Fibroblast of lung (primary cell): Measurements from ENCODE around the gene SFTPB.

ENCODE experiments used
- EZH2 ChIP-seq: IDR thresholded peaks from 2 replicates; pipeline ENCODE4 v1.5.1; 2012; ENCODE audit warnings: low read length, control low read depth, mild to moderate bottlenecking; ENCODE audit errors: missing control alignments
- TF ChIP-seq, protein P1 (sequence below), 2 donors: IDR thresholded peaks in 1 of 2; conservative IDR thresholded peaks in 1 of 2; 1 replicate in 1 of 2; 2 replicates in 1 of 2; pipeline ENCODE4 v1.5.1; 2011 to 2012; ENCODE audit warnings: low read length in 2 of 2, control low read depth in 1 of 2, inconsistent platforms in 1 of 2, low read depth in 1 of 2, mild to moderate bottlenecking in 1 of 2

DNA sequence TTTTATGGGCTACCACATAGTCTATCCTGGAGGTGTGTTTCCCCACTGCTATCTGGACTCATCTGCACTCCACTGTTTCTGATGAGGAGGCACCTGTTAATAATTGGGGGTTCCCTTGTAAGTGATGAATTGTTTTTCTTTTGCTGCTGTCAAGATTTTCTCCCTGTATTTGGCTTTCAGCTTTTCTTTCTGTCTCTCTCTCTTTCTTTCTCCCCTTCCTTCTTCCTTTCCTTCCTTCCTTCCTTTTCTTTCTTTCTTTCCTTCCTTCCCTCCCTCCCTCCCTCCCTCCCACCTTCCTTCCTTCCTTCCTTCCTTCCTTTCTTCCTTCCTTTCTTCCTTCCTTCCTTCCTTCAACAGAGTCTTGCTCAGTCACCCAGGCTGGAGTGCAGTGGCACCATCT, 35.3 kb upstream of the SFTPB start:
- TF ChIP-seq, protein P1, sequence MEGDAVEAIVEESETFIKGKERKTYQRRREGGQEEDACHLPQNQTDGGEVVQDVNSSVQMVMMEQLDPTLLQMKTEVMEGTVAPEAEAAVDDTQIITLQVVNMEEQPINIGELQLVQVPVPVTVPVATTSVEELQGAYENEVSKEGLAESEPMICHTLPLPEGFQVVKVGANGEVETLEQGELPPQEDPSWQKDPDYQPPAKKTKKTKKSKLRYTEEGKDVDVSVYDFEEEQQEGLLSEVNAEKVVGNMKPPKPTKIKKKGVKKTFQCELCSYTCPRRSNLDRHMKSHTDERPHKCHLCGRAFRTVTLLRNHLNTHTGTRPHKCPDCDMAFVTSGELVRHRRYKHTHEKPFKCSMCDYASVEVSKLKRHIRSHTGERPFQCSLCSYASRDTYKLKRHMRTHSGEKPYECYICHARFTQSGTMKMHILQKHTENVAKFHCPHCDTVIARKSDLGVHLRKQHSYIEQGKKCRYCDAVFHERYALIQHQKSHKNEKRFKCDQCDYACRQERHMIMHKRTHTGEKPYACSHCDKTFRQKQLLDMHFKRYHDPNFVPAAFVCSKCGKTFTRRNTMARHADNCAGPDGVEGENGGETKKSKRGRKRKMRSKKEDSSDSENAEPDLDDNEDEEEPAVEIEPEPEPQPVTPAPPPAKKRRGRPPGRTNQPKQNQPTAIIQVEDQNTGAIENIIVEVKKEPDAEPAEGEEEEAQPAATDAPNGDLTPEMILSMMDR (conservative IDR thresholded peaks at IDR 0.05 in 1 of 2, IDR thresholded peaks at IDR 0.05 in 1 of 2; ENCODE audit: low read depth in 1 of 2, low read length in 2 of 2) = no peak
- no peak for TF ChIP-seq EZH2
